Measurements from ENCODE around the gene UBTF. TPM values are rescaled to one million over a fixed set of nuclear protein-coding genes. Genes with fewer than 3 reads are reported as not detected.

Gene UBTF
- total RNA-seq, 1 donor from 2014 or later, result 25.1 TPM

DNA sequence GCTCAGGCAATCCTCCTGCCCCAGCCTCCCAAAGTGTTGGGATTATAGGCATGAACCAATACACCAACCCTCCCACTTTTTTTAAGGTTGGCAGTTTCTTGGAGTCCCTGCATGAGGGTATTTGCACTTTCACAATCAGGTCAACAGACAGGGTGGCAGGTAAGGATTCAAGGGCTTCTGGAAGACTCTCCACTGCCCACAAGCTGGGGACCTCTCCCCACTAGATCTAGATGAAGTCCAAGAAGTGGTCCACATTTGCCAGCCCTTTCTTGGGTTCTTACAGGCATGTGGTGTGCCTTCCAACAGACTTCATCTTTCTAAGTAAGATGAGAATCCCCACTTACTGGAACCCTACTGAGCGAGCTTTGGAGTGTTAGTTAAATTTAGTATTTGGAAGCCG is 45.0 kb downstream of the UBTF start:
- Histone ChIP-seq H3K4me3 (no peak overlapping the region), H3K27me3 (no peaks in the 10 kb centered on the region), H3K9me3 (no peaks in the 10 kb centered on the region), H3K27ac (no peak overlapping the region), H3K36me3 (peaks cover 18 to 27% of the 10 kb centered on the region in 2 donors), H3K4me1 (peaks cover 4 to 8% of the 10 kb centered on the region in 2 donors)
- intact Hi-C loops (cut with DNase I), result no loop called here
- no peak for DNase-seq (ENCODE audit: low spot score in 2 of 2)
- TF ChIP-seq, protein P1, sequence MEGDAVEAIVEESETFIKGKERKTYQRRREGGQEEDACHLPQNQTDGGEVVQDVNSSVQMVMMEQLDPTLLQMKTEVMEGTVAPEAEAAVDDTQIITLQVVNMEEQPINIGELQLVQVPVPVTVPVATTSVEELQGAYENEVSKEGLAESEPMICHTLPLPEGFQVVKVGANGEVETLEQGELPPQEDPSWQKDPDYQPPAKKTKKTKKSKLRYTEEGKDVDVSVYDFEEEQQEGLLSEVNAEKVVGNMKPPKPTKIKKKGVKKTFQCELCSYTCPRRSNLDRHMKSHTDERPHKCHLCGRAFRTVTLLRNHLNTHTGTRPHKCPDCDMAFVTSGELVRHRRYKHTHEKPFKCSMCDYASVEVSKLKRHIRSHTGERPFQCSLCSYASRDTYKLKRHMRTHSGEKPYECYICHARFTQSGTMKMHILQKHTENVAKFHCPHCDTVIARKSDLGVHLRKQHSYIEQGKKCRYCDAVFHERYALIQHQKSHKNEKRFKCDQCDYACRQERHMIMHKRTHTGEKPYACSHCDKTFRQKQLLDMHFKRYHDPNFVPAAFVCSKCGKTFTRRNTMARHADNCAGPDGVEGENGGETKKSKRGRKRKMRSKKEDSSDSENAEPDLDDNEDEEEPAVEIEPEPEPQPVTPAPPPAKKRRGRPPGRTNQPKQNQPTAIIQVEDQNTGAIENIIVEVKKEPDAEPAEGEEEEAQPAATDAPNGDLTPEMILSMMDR (IDR thresholded peaks at IDR 0.05), result no peak

- no peak overlapping the region for H3K27ac ChIP-seq
- H3K27me3 ChIP-seq, result no peaks in the 10 kb centered on the region
- no peaks in the 10 kb centered on the region for H3K9me3 ChIP-seq
- H3K4me1 ChIP-seq, result peaks cover 4 to 15% of the 10 kb centered on the region in 2 donors
- DNase-seq (ENCODE audit: low spot score in 2 of 2), result no peak
- no peak overlapping the region for H3K4me3 ChIP-seq
- intact Hi-C loops (cut with DNase I), result loop anchor here (2.0 kb wide), 1 partner anchor 49 kb away; the partner anchor contains the start of gene HDAC5
- TF ChIP-seq, protein P1 (IDR thresholded peaks at IDR 0.05), result no peak
- peaks cover 5 to 11% of the 10 kb centered on the region in 2 donors for H3K36me3 ChIP-seq
Observed at GRCh38 chr17:44171931-44172455, 47.5 kb downstream of the UBTF start.

DNA sequence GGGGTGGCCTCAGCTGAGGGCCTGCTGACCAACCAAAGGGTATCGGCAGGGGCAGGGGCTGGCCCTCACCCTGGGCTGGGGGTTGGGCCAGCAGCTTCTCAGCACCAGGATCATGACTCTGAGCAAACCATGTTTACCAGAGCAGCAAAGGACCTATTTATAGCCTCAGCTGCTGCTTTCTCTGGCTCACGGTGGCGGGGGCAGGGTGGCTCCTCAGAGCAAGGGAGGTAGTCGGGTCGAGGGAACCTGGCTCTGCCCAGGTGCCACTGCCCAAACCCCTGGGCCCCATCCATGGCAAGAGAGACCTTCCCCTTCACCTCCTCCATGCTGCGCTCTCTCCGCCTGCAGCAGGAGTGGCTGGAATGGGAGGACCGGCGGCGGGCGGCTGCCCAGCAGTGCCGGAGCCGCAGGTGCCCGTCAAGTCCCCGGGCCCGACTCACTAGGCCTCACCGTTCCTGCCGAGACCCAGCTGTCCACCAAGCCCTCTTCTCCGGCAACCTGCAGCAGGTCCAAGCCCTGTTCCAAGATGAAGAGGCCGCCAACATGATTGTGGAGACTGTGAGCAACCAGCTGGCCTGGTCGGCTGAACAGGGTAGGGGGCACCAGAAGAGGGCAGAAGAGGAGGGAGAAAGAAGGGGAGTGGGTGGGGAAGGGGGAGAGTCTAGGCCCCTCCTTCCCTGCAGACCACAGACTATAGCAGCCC is 48.8 kb downstream of the UBTF start, which contains the start of gene ASB16:
Gene ASB16, plus strand, starts transcription at position 206 of the 703 bp plus-strand sequence. Its CDS starts 86 bp downstream, at position 292.
- peak within 1 kb of the TSS; percentile 59 to 87 for H3K27ac ChIP-seq
- TF ChIP-seq, protein P1 (IDR thresholded peaks at IDR 0.05), result no peak
- peaks cover 4 to 15% of the 10 kb centered on the region in 2 donors for H3K4me1 ChIP-seq
- peak within 1 kb of the TSS; percentile 42 to 62 for H3K4me3 ChIP-seq
- intact Hi-C loops (cut with DNase I), result loop anchor here (2.0 kb wide), 1 partner anchor 48 kb away; the partner anchor contains the start of gene HDAC5
- H3K9me3 ChIP-seq, result no peaks in the 10 kb centered on the region
- no peak for DNase-seq (ENCODE audit: low spot score in 2 of 2)
- no peaks in the 10 kb centered on the region for H3K27me3 ChIP-seq
- H3K36me3 ChIP-seq, result peaks cover 0 to 5% of the 10 kb centered on the region in 2 donors

DNA sequence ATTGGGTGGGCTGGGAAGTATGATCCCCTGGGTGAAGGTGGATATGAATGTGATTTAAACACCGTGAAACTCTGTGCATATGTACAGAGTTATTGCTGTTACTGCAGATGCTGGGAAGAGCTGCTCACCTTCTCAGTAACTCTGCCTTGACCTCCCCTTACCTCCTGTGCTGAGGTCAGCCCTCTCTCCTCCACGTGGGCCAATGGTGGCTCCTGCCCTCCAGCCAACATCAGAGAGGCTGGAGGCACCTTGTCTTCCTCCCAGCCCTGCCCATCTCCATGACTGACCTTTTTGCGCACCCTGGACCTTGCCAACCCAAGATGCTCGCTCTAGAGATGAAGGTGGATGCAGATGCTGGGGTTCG is 49.4 kb downstream of the UBTF start:
- no peaks in the 10 kb centered on the region for H3K9me3 ChIP-seq
- H3K4me3 ChIP-seq, result peak overlapping the region; percentile 42 to 62
- H3K4me1 ChIP-seq, result peaks cover 4 to 15% of the 10 kb centered on the region in 2 donors
- H3K36me3 ChIP-seq, result peaks cover 0 to 5% of the 10 kb centered on the region in 2 donors
- DNase-seq (ENCODE audit: low spot score in 2 of 2), result no peak
- no peaks in the 10 kb centered on the region for H3K27me3 ChIP-seq
- peak overlapping the region; percentile 59 to 87 for H3K27ac ChIP-seq
- intact Hi-C loops (cut with DNase I), result loop anchor here (2.0 kb wide), 1 partner anchor 47 kb away; the partner anchor contains the start of gene HDAC5
- TF ChIP-seq, protein P1 (IDR thresholded peaks at IDR 0.05), result no peak

- Histone ChIP-seq H3K27me3 (no peaks in the 10 kb centered on the region), H3K4me3 (no peak overlapping the region), H3K36me3 (no peaks in the 10 kb centered on the region), H3K27ac (peak overlapping the region in 1 of 2 donors; percentile 65), H3K4me1 (peaks cover 4 to 15% of the 10 kb centered on the region in 2 donors), H3K9me3 (no peaks in the 10 kb centered on the region)
- intact Hi-C loops (cut with DNase I), result loop anchor here (2.0 kb wide), 1 partner anchor 225 kb away; the partner anchor contains the start of gene PPY
- TF ChIP-seq, protein P1 (IDR thresholded peaks at IDR 0.05), result no peak
- no peak for DNase-seq (ENCODE audit: low spot score in 2 of 2)
Observed at GRCh38 chr17:44167181-44167861, 52.2 kb downstream of the UBTF start.
